CD14-positive monocyte (primary cell): ENCODE measurements around the gene JAGN1. TPM values are rescaled to one million over a fixed set of nuclear protein-coding genes. Genes with fewer than 3 reads are reported as not detected.

ENCODE experiments used
- DNase-seq, 3 donors: peaks; one replicate each; pipeline ENCODE4 v3.0.0-alpha.2; 2011 to 2022
- H2AFZ ChIP-seq: 2 replicates; pipeline ENCODE4 v1.6.0; 2012; ENCODE audit warnings: mild to moderate bottlenecking, low read depth, low read length, inconsistent platforms; ENCODE audit not compliant: insufficient read depth, poor library complexity, severe bottlenecking
- H3K27ac ChIP-seq, 2 donors: 1 replicate in 1 of 2; 2 replicates in 1 of 2; pipeline ENCODE4 v1.5.1; 2012 to 2013; ENCODE audit warnings: low read length in 2 of 2, control low read depth in 1 of 2, inconsistent platforms in 1 of 2, low read depth in 1 of 2, mild to moderate bottlenecking in 1 of 2
- H3K27me3 ChIP-seq, 2 donors: one replicate each; pipeline versions ENCODE4 v1.6.0 to v1.6.1; 2011 to 2013; ENCODE audit warnings: low read length in 2 of 2; ENCODE audit not compliant: control insufficient read depth in 2 of 2, insufficient read depth in 2 of 2
- H3K36me3 ChIP-seq, 2 donors: replicated peaks in 1 of 2; 1 replicate in 1 of 2; 2 replicates in 1 of 2; pipeline versions ENCODE4 v1.5.1 to v1.6.1; 2012 to 2013; ENCODE audit warnings: low read length in 2 of 2, control low read depth in 1 of 2, inconsistent platforms in 1 of 2, mild to moderate bottlenecking in 1 of 2; ENCODE audit not compliant: insufficient read depth in 2 of 2, control insufficient read depth in 1 of 2
- H3K4me1 ChIP-seq, 2 donors: 1 replicate in 1 of 2; 2 replicates in 1 of 2; pipeline versions ENCODE4 v1.5.1 to v1.6.1; 2012 to 2013; ENCODE audit warnings: low read length in 2 of 2, control low read depth in 1 of 2, inconsistent platforms in 1 of 2, mild to moderate bottlenecking in 1 of 2, moderate library complexity in 1 of 2; ENCODE audit not compliant: insufficient read depth in 2 of 2, control insufficient read depth in 1 of 2
- H3K4me2 ChIP-seq: replicated peaks from 2 replicates; pipeline ENCODE3; 2012; ENCODE audit warnings: low read length, moderate library complexity, mild to moderate bottlenecking; ENCODE audit not compliant: poor library complexity, severe bottlenecking; ENCODE audit errors: extremely low read depth
- H3K4me3 ChIP-seq, 3 experiments: fragments of 200-600 bp in 1 of 3; sonication (generic) in 1 of 3; replicated peaks in 1 of 3; 1 replicate in 2 of 3; 2 replicates in 1 of 3; pipeline ENCODE4 v1.5.1; 2011 to 2013; ENCODE audit warnings: low read length in 3 of 3, mild to moderate bottlenecking in 3 of 3, control low read depth in 2 of 3, low read depth in 2 of 3, inconsistent platforms in 1 of 3, moderate library complexity in 1 of 3
- H3K79me2 ChIP-seq: 2 replicates; pipeline ENCODE4 v1.6.0; 2012; ENCODE audit warnings: mild to moderate bottlenecking, control low read depth, inconsistent platforms, low read length, moderate library complexity; ENCODE audit not compliant: insufficient read depth
- H3K9ac ChIP-seq: 2 replicates; pipeline ENCODE4 v1.6.0; 2017; ENCODE audit warnings: low read length, mild to moderate bottlenecking; ENCODE audit not compliant: insufficient read depth, poor library complexity, severe bottlenecking
- H3K9me3 ChIP-seq, 2 donors: replicated peaks in 1 of 2; 1 replicate in 1 of 2; 2 replicates in 1 of 2; pipeline versions ENCODE4 v1.5.1 to v1.6.1; 2012 to 2013; ENCODE audit warnings: low read length in 2 of 2, control low read depth in 1 of 2; ENCODE audit not compliant: control insufficient read depth in 1 of 2, insufficient read depth in 1 of 2
- H4K20me1 ChIP-seq: 2 replicates; pipeline ENCODE4 v1.6.0; 2012; ENCODE audit warnings: mild to moderate bottlenecking, low read length, control low read depth, moderate library complexity; ENCODE audit not compliant: insufficient read depth
- H3K27ac Mint-ChIP-seq, 7 donors: one replicate each; pipeline ENCODE4 v1.8.0; 2020; ENCODE audit warnings: mild to moderate bottlenecking in 7 of 7, mixed read lengths in 7 of 7, moderate library complexity in 6 of 7, inconsistent platforms in 2 of 7
- H3K27me3 Mint-ChIP-seq, 3 donors: one replicate each; pipeline ENCODE4 v1.8.0; 2021 to 2022; ENCODE audit warnings: low read depth in 3 of 3, mild to moderate bottlenecking in 3 of 3, mixed read lengths in 3 of 3, moderate library complexity in 3 of 3, inconsistent platforms in 1 of 3
- H3K36me3 Mint-ChIP-seq, 2 donors: one replicate each; pipeline ENCODE4 v1.8.0; 2020; ENCODE audit warnings: mixed read lengths in 2 of 2, inconsistent platforms in 1 of 2, mild to moderate bottlenecking in 1 of 2
- H3K4me1 Mint-ChIP-seq: one replicate; pipeline ENCODE4 v1.8.0; 2020; ENCODE audit warnings: mild to moderate bottlenecking, mixed read lengths
- H3K4me3 Mint-ChIP-seq, 2 donors: one replicate each; pipeline ENCODE4 v1.8.0; 2020; ENCODE audit warnings: mild to moderate bottlenecking in 2 of 2, mixed read lengths in 2 of 2, moderate library complexity in 1 of 2
- H3K9me3 Mint-ChIP-seq, 7 donors: one replicate each; pipeline ENCODE4 v1.8.0; 2020 to 2022; ENCODE audit warnings: mixed read lengths in 7 of 7, mild to moderate bottlenecking in 6 of 7, moderate library complexity in 6 of 7, inconsistent platforms in 2 of 7
- WGBS: methylation state at CpG from one replicate; pipeline ENCODE4 v1.1.5; 2013; ENCODE audit warnings: missing lambda C conversion rate; ENCODE audit not compliant: insufficient coverage; 5-methylcytosine and 5-hydroxymethylcytosine counted together
- intact Hi-C, 2 donors: fragments of 100-400 bp; cut with micrococcal nuclease; formaldehyde crosslinking; loops; one replicate each; pipeline versions ENCODE4 v1.15.0 to v1.15.1; 2023
- polyA plus RNA-seq, 3 donors: library from polyadenylated mRNA; depleted of rRNA in 1 of 3; unstranded in 2 of 3; stranded (reverse) in 1 of 3; fragments of 300-500 nt in 2 of 3; fragments of >200 nt in 1 of 3; fragmentation: Illumina TruSeq in 2 of 3; gene quantifications; 1 replicate in 2 of 3; 2 replicates in 1 of 3; pipeline ENCODE4 v1.2.3, GENCODE V29; 2012 to 2021
- TF ChIP-seq, protein P1 (sequence below): fragments of 200-600 bp; IDR thresholded peaks from one replicate; pipeline ENCODE4 v1.8.0; 2022; ENCODE audit warnings: antibody characterized with exemption, mild to moderate bottlenecking

JAGN1 gene
- polyA plus RNA-seq, 3 donors: 17.3 to 56.3 (median 49.8) TPM

DNA sequence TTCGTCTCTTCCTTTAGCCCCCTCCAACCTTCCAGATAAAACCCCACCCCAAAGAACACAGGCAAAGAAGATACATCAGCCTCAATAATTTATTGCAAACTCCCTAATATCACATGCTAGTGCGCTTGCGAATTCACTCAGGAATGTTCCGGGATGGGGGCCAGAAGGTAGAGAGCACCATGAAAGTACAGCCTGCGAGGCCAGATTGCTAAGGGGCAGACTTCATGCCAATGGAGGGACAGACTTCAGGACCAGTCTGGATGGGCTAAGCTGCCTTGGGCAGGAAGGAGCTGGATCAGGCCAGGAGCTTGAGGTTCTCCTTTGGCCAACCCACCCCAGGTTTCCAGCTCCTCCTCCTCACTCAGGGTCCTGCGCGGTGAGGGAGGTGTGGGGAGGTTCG, 23.8 kb upstream of the JAGN1 start:
- Mint-ChIP-seq H3K36me3 (no peaks in the 10 kb centered on the region), H3K27ac (no peak overlapping the region), H3K4me1 (peaks cover 27% of the 10 kb centered on the region), H3K4me3 (no peak overlapping the region), H3K9me3 (no peaks in the 10 kb centered on the region), H3K27me3 (peaks cover 2 to 9% (median 6%) of the 10 kb centered on the region in 3 donors)
- H3K79me2 ChIP-seq: no peaks in the 10 kb centered on the region
- H2AFZ ChIP-seq: no peak overlapping the region
- no peak overlapping the region for H3K9ac ChIP-seq
- no peaks in the 10 kb centered on the region for H4K20me1 ChIP-seq
- WGBS: 100% methylated on average over 5 of the region's 8 CpGs
- intact Hi-C loops: no loop called here
- TF ChIP-seq, protein P1, sequence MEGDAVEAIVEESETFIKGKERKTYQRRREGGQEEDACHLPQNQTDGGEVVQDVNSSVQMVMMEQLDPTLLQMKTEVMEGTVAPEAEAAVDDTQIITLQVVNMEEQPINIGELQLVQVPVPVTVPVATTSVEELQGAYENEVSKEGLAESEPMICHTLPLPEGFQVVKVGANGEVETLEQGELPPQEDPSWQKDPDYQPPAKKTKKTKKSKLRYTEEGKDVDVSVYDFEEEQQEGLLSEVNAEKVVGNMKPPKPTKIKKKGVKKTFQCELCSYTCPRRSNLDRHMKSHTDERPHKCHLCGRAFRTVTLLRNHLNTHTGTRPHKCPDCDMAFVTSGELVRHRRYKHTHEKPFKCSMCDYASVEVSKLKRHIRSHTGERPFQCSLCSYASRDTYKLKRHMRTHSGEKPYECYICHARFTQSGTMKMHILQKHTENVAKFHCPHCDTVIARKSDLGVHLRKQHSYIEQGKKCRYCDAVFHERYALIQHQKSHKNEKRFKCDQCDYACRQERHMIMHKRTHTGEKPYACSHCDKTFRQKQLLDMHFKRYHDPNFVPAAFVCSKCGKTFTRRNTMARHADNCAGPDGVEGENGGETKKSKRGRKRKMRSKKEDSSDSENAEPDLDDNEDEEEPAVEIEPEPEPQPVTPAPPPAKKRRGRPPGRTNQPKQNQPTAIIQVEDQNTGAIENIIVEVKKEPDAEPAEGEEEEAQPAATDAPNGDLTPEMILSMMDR: no peak
- no peaks in the 10 kb centered on the region for H3K27me3 ChIP-seq
- no peak overlapping the region for H3K4me3 ChIP-seq
- H3K4me2 ChIP-seq: no peak overlapping the region
- peaks cover 30 to 33% of the 10 kb centered on the region in 2 donors for H3K4me1 ChIP-seq
- H3K36me3 ChIP-seq: no peaks in the 10 kb centered on the region
- DNase-seq: no peak
- no peak overlapping the region for H3K27ac ChIP-seq
- H3K9me3 ChIP-seq: no peaks in the 10 kb centered on the region

DNA sequence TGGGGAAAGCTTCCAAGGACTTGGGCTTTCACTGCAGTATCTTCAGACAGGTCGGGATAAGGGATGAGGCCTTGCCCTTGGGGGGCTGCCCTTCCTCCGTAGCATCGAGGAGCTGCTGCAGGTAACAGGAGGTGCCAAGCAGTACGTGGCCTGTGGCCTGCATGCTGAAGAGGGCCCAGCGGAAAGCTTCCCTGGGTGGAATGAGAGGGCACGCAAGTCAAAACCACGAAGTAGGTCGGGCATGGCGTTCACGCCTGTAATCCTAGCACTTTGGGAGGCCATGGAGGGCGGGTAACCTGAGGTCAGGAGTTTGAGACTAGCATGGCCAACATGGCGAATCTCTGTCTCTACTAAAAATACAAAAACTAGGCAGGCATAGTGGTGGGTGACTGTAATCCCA, 23.3 kb upstream of the JAGN1 start:
- intact Hi-C loops: no loop called here
- Histone ChIP-seq H3K4me2 (no peak overlapping the region), H3K9ac (no peak overlapping the region), H3K4me1 (peaks cover 29 to 32% of the 10 kb centered on the region in 2 donors), H3K27ac (no peak overlapping the region), H3K27me3 (no peaks in the 10 kb centered on the region), H2AFZ (no peak overlapping the region), H3K4me3 (no peak overlapping the region), H3K36me3 (no peaks in the 10 kb centered on the region), H4K20me1 (no peaks in the 10 kb centered on the region), H3K79me2 (no peaks in the 10 kb centered on the region), H3K9me3 (no peaks in the 10 kb centered on the region)
- Mint-ChIP-seq H3K4me1 (peaks cover 26% of the 10 kb centered on the region), H3K36me3 (no peaks in the 10 kb centered on the region), H3K4me3 (no peak overlapping the region), H3K27me3 (peaks cover 0 to 6% (median 5%) of the 10 kb centered on the region in 3 donors), H3K9me3 (no peaks in the 10 kb centered on the region), H3K27ac (no peak overlapping the region)
- TF ChIP-seq, protein P1: no peak
- DNase-seq: no peak
- 85% methylated on average over 10 of the region's 12 CpGs for WGBS
